GM19025 (cell line): Measurements from ENCODE around the gene DND1.
A peak's percentile ranks its signal among the peaks of the same experiment; 100 is the strongest.
"Not testable (repeated sequence)": the region's sequence is repeated elsewhere in the genome, so short reads cannot be mapped to it uniquely, and the experiment has no call there.

Experiments
- ATAC-seq: cut with Tn5 transposase; IDR thresholded peaks from one replicate; pipeline ENCODE4 v1.9.1; 2021; ENCODE audit warnings: mild to moderate bottlenecking, low read depth, moderate library complexity; ENCODE audit not compliant: unreplicated experiment

Gene DND1

GRCh38 chr5:140673187-140673976 lies at the start of gene DND1:
TSS of gene DND1 (minus strand) at chr5:140673576. CDS start at chr5:140673542, 34 bp downstream.
- no peak for ATAC-seq

DNA sequence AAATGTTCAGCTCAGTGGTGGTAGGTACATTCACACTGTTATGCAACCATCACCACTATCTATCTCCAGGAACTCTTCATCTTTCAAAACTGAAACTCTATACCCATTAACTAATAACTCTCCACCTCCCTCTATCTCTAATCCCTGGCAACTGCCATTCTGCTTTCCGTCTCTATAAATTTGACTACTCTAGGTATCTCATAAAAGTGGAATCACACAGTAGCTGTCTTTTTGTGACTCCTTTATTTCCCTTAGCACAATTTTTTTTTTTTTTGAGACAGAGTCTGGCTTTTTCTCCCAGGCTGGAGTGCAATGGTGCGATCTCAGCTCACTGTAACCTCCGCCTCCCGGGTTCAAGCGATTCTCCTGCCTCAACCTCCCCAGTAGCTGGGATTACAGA lies 48.0 kb upstream of the DND1 start:
- not testable (repeated sequence) for ATAC-seq

DNA sequence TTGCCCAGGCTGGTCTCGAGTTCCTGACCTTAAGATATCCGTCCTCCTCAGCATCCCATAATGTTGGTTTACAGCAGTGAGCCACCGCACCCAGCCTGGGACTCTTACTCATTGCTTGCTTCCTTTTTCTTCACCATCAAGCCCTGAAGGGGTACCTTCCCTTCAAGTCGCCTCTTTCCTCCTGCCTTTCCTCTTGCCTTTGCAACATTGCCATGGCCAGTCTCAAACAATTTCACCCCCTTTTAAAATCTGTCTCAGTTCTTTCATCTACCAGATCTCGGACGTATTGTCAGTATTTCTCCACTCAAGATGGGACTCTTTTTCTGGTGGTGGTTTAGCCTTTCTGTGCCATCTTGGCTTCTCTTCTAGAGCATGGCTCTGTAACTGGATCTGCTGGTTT lies 47.4 kb upstream of the DND1 start:
- ATAC-seq = not testable (repeated sequence)

DNA sequence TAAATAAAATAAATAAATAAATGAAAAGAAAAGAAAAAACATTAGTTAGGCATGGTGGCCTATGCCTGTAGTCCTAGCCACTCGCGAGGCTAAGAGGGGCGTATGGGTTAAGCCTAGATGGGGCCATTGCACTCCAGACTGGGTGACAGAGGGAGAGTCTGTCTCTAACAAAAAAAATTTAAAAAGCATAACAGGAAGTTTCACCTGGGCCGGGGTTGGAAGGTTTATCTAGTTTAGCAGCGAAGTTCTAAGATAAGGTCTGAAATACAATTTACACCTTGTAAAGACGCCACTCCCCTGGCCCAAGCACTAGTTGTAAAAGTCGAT lies 44.9 kb upstream of the DND1 start:
- no peak for ATAC-seq

- ATAC-seq = not testable (repeated sequence)
Observed at GRCh38 chr5:140716238-140716637, 42.9 kb upstream of the DND1 start.

- no peak for ATAC-seq
Observed at GRCh38 chr5:140713562-140714094, 40.3 kb upstream of the DND1 start.

GRCh38 chr5:140711794-140712193 lies 38.4 kb upstream of the DND1 start:
- no peak for ATAC-seq

GRCh38 chr5:140710899-140711552 lies 37.6 kb upstream of the DND1 start:
- ATAC-seq = peak; percentile 84

DNA sequence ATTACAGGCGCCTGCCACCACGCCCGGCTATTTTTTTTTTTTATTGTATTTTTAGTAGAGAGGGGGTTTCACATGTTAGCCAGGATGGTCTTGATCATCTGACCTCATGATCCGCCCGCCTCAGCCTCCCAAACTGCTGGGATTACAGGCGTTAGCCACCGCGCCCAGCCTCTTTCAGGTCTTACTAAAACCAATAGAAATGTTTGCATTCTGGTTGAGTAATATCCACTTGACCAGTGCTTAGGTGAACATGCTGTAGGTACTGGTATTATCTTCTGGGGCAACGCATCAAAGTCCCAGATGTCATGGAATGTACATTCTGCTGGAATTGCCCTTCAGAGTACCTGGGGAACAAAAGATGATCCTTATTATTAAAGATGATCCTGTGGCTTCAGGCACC lies 35.4 kb upstream of the DND1 start:
- ATAC-seq = not testable (repeated sequence)

DNA sequence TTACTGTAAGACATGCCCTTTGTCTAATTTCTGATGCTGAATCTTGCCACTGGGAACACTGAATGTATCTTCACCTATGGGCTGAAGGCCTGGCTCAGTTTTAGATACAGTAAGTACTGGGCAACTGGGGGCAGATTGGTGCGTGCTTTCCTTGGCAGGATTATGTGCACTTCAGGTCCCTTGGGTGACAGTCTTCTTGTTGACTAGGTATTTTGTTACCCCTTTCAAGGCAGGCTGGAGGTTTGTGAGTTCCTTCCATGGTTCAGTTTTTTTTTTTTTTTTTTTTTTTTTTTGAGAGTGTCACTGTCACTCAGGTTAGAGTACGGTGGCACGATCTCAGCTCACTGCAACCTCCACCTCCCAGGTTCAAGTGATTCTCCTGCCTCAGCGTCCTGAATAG lies 34.4 kb upstream of the DND1 start:
- no peak for ATAC-seq

DNA sequence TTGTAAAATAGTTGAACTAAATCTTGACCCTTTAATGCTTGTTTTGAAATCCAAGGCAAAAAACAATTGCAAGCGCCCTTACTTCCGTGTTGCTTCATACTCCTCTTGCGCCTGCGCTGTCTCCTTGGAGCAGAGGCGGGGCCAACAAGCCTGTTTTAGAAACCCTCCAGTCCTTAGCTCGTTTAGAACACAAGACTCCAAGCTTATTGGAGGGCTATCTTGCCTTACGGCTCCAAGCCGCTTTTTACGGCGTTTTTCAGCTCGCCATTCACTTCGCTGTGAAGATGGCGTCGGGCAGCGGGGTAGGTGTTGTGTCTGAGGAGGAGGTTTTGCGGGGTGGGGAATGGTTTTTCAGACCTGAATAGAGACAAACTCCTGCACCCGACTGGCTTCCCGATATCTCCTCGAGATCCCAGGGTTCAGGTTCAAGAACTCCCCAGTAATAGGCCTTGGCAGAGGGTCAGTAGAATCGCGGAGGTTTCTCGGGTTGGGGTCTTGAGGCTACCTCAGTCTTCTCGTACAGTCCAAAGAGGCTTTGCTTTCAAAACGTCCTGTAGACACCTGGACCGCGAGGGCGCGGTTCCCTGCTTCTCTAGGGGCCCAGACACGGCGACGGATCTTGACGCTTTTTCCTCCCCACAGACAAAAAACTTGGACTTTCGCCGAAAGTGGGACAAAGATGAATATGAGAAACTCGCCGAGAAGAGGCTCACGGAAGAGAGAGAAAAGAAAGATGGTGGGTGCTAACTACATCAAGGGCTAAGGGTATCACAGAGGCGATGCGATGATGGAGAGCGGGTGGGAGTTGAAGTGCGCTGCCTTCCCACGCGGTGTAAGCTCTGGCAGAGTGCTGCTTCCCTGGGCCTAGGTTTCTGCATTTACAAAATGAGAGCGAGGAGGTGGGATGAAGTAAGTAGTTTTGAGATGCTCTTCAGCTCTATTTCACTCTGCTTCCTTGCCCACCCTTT lies 27.1 kb upstream of the DND1 start, which contains the start of gene ZMAT2:
Gene ZMAT2 (plus strand): TSS at position 271 of the 968 bp plus-strand sequence. CDS start 14 bp downstream, at position 285.
- peak; percentile 97 for ATAC-seq

GRCh38 chr5:140696891-140697492 lies 23.6 kb upstream of the DND1 start:
- no peak for ATAC-seq

- ATAC-seq = no peak
Observed at GRCh38 chr5:140694276-140694675, 20.9 kb upstream of the DND1 start.

- ATAC-seq = peak; percentile 95
Observed at GRCh38 chr5:140690941-140691924, 17.9 kb upstream of the DND1 start, which contains the start of the genes HARS1 and HARS2. TSS of gene HARS1 (minus strand) at chr5:140691370. CDS start at chr5:140691304, 66 bp downstream. TSS of gene HARS2 (plus strand) at chr5:140691455. CDS start at chr5:140691649, 194 bp downstream.

DNA sequence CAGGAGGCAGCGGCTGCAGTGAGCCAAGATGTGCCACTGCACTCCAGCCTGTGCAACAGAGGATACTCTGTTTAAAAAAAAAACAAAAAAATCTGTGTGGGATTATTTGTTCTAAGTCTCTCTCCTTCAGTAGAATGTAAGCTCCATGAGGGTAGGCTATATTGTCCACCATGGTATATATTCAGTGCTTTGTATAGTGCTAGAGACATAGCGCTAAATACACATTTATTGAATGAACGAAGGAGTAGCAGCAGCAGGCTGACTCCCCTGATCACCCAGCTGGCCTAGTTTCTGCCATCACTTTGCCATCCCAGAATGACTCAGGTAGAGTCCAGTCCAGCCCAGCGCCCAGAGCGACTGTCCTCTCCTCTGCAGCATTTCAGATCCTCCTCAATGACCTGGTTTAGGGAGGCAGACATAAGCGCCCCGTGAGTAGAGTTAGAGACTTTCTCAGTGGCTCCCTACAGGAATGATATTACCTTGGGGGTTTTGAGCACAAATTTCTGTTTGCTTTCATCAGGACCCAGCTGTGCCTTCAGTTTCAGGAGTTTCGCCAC lies 17.1 kb upstream of the DND1 start:
- no peak for ATAC-seq

DNA sequence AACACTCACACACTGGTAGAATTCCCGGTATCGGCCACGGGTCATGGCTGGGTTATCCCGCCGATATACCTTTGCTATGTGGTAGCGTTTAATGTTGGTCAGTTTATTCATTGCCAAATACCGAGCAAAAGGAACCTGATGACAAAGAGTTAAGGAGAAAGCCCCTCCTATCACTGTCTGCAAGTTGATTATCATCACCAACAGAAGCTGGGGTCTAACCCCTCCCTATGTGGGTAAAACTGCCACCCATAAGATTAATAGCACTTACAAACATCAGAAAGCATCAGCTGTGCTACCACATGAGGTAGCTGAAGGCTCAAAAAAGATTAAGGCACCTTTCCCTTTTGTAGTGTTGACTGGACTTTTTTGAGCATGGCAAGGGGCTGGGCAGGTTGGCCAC lies 5.6 kb upstream of the DND1 start:
- no peak for ATAC-seq

DNA sequence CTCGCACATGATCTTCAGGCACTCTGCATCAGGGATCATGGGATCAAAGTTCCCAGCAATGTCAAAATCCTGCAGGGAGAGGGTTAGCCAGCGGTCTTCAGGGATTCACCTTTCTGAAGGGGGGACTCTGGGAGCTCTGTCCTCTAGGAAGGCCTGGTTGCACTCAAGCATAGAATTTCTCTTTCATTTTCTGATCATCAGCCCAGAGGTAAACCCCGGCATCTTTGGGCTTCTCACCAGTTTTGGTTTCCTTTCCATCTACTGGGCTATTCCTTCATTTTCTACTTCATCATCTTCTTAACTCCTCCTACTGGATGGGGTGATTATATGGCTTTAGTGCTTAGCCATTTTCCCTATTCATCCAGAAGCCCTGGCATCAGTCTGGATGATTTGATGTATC lies 4.6 kb upstream of the DND1 start:
- ATAC-seq = peak; percentile 83

GRCh38 chr5:140674629-140675028 lies 1.3 kb upstream of the DND1 start:
- no peak for ATAC-seq
